K562 (cell line): ENCODE data around the gene ARMCX1.

Experiments
- EGR1 ChIP-seq: fragments of 450-650 bp; conservative IDR thresholded peaks from 2 replicates; pipeline ENCODE4 v1.6.1; 2017; ENCODE audit warnings: mild to moderate bottlenecking
- RBFOX2 ChIP-seq: fragments of 200-400 bp; formaldehyde crosslinking; IDR thresholded peaks from 2 replicates; pipeline ENCODE4 v1.6.1; 2017; ENCODE audit warnings: low read depth, mild to moderate bottlenecking, low read length, moderate library complexity
- TCF7L2 ChIP-seq: fragments of 150-350 bp; IDR thresholded peaks from 2 replicates; pipeline ENCODE4 v1.6.1; 2016; ENCODE audit warnings: low read depth, mild to moderate bottlenecking, low read length, moderate library complexity
- ZNF24 ChIP-seq: fragments of 450-650 bp; IDR thresholded peaks from 2 replicates; pipeline ENCODE4 v1.6.1; 2016
- TF ChIP-seq, protein P1 (sequence below), 3 experiments: IDR thresholded peaks in 2 of 3; conservative IDR thresholded peaks in 1 of 3; 2 replicates each; pipeline ENCODE4 v1.5.1; 2011 to 2012; ENCODE audit warnings: low read length in 3 of 3, mild to moderate bottlenecking in 3 of 3, control low read depth in 2 of 3, improper control_type of control experiment in 1 of 3, inconsistent platforms in 1 of 3, low read depth in 1 of 3, mixed read lengths in 1 of 3, moderate library complexity in 1 of 3; ENCODE audit not compliant: insufficient read depth in 2 of 3
- TF ChIP-seq, protein P2 (sequence below), 2 experiments: IDR thresholded peaks; 2 replicates each; pipeline ENCODE4 v1.6.1; 2011; ENCODE audit warnings: borderline replicate concordance in 1 of 2, control low read depth in 1 of 2, low read depth in 1 of 2, low read length in 1 of 2, mild to moderate bottlenecking in 1 of 2, mixed read lengths in 1 of 2, moderate library complexity in 1 of 2; ENCODE audit not compliant: insufficient read depth in 1 of 2, insufficient read length in 1 of 2, poor library complexity in 1 of 2, severe bottlenecking in 1 of 2; ENCODE audit errors: extremely low read depth in 1 of 2
- TF ChIP-seq, protein P3 (sequence below): fragments of 450-650 bp; IDR thresholded peaks from 2 replicates; pipeline ENCODE4 v1.6.1; 2016; ENCODE audit warnings: missing biosample characterization, missing genetic modification characterization

DNA sequence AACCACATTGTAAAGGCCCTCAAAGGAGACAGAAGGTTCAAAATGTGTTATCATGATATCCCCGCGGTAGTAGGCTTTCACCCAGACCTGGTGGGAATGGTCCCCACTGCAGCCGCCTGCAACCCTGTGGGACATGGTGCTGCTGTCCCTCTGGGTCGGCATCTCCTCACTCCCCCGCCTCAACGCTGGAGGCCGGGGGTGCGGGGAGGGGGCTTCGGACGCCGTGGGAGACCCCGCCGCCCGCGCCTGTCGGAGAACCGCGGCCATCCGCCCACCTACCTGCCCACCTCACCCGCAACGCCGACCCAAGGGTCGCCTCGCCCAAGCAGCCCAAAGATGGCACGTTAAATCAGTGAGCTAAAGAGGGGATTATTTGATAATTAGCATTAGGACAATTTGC is 11.2 kb upstream of the ARMCX1 start:
- no peak for TF ChIP-seq EGR1
- TF ChIP-seq TCF7L2 = no peak
- TF ChIP-seq, protein P1, sequence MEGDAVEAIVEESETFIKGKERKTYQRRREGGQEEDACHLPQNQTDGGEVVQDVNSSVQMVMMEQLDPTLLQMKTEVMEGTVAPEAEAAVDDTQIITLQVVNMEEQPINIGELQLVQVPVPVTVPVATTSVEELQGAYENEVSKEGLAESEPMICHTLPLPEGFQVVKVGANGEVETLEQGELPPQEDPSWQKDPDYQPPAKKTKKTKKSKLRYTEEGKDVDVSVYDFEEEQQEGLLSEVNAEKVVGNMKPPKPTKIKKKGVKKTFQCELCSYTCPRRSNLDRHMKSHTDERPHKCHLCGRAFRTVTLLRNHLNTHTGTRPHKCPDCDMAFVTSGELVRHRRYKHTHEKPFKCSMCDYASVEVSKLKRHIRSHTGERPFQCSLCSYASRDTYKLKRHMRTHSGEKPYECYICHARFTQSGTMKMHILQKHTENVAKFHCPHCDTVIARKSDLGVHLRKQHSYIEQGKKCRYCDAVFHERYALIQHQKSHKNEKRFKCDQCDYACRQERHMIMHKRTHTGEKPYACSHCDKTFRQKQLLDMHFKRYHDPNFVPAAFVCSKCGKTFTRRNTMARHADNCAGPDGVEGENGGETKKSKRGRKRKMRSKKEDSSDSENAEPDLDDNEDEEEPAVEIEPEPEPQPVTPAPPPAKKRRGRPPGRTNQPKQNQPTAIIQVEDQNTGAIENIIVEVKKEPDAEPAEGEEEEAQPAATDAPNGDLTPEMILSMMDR (IDR thresholded peaks at IDR 0.05 in 2 of 3, conservative IDR thresholded peaks at IDR 0.05 in 1 of 3; ENCODE audit: insufficient read depth in 2 of 3, low read depth in 1 of 3, low read length in 3 of 3) = no peak
- TF ChIP-seq ZNF24 = no peak
- TF ChIP-seq, protein P2, sequence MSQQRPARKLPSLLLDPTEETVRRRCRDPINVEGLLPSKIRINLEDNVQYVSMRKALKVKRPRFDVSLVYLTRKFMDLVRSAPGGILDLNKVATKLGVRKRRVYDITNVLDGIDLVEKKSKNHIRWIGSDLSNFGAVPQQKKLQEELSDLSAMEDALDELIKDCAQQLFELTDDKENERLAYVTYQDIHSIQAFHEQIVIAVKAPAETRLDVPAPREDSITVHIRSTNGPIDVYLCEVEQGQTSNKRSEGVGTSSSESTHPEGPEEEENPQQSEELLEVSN (IDR thresholded peaks at IDR 0.05; ENCODE audit: borderline replicate concordance in 1 of 2, extremely low read depth in 1 of 2, insufficient read depth in 1 of 2, insufficient read length in 1 of 2, low read depth in 1 of 2, low read length in 1 of 2, poor library complexity in 1 of 2, severe bottlenecking in 1 of 2) = no peak
- TF ChIP-seq, protein P3, sequence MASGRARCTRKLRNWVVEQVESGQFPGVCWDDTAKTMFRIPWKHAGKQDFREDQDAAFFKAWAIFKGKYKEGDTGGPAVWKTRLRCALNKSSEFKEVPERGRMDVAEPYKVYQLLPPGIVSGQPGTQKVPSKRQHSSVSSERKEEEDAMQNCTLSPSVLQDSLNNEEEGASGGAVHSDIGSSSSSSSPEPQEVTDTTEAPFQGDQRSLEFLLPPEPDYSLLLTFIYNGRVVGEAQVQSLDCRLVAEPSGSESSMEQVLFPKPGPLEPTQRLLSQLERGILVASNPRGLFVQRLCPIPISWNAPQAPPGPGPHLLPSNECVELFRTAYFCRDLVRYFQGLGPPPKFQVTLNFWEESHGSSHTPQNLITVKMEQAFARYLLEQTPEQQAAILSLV (tag) = no peak
- TF ChIP-seq RBFOX2 = no peak
